ENCODE data around the gene SSC5D.

GRCh38 chr19:55536366-55536765, 48.1 kb downstream of the SSC5D start:
- TF ChIP-seq CTCF (IDR thresholded peaks at IDR 0.05) (no peak), POLR2A (IDR thresholded peaks at IDR 0.05) (no peak)
